GM12873 (cell line): ENCODE data around the gene NLRP9.

Source experiments
- CTCF ChIP-seq: IDR thresholded peaks from 2 replicates; pipeline ENCODE4 v1.5.1; 2012; ENCODE audit warnings: low read depth, mild to moderate bottlenecking, moderate library complexity, low read length, control low read depth; ENCODE audit not compliant: insufficient read depth; ENCODE audit errors: missing control alignments

NLRP9 gene

GRCh38 chr19:55667006-55667381, 71.2 kb downstream of the NLRP9 start:
- no peak for TF ChIP-seq CTCF

GRCh38 chr19:55666343-55667005, 71.7 kb downstream of the NLRP9 start:
- TF ChIP-seq CTCF, result no peak

DNA sequence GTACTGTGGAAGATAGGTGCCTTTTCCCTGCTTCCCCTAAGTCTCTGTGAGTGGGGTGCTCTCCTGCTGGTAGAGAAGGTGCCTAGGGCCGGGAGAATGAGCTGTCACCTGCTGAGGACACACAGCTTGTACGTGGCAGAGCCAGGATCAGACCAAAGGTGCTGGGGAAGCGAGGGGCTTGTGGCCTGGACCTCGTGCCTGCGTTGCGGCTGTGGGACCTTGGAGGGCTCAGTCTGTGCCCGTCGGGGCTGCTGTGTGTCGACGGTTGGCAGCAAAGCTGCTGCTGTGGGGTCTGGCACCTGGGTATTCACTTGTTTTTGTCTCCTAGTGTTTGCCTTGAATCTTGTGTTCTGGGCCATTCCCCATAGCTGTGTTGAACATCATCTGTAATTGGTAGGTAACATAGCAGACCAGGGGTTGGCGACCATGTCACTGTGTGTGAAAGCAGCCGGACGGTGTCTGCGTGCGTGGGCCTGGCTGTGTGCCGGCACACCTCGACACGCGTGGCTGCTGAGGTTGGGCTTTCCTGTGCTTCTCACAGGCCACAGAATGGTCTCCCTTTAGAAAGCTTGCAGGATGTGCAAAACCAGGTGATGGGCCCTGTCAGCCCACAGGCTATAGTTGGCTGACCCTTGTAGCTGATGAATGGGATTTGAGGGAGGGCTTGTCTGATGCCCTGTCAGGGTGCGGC, 74.2 kb downstream of the NLRP9 start:
- no peak for TF ChIP-seq CTCF

GRCh38 chr19:55661826-55662225, 76.4 kb downstream of the NLRP9 start:
- TF ChIP-seq CTCF, result no peak

- no peak for TF ChIP-seq CTCF
These were observed 77.2 kb downstream of the NLRP9 start for GRCh38 chr19:55660991-55661390.

GRCh38 chr19:55660404-55660803, 77.8 kb downstream of the NLRP9 start:
- no peak for TF ChIP-seq CTCF

DNA sequence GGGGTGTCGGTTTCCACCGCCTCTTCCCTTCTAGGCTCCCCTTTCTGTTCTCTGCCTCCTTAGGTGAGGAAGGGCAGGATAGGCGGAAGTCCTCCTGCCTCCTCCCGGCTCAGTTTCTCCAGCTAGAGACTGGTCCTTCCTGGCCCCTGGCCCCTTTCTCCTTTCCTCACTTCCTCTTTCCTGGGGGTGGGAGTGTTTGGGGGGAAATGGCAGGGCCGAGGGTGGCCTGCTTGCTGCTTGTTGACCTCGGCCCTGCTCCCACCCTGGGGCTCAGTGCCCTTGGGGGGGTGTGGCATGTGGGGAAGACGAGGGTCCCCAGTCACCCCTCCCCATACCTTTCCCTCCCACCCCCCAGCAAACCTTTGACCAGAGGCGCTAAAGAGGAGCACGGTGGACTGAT, 78.4 kb downstream of the NLRP9 start:
- TF ChIP-seq CTCF, result no peak
